ENCODE data around the gene CYP39A1.

DNA sequence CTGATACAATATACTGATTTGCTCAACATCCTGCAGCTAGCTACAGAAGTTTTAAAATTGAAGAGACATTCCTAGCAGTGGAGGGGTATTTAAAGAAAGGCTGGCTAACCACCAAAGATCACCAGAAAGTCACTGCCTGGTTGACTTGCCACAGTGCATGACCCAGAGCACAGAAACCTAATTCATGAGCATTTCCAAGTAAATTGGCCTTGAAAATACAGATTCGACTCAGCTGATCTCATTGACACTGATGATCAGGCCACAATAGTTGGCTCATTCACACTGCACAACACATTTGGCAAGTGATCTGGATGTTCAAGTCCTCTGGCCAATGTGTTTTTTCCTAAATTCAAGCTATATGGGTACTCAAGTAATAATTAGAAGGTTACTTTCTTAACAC lies 21.8 kb upstream of the CYP39A1 start:
- TF ChIP-seq POLR2AphosphoS5 (IDR thresholded peaks at IDR 0.05) (no peak), EP300 (IDR thresholded peaks at IDR 0.05) (no peak)
- TF ChIP-seq, protein P1, sequence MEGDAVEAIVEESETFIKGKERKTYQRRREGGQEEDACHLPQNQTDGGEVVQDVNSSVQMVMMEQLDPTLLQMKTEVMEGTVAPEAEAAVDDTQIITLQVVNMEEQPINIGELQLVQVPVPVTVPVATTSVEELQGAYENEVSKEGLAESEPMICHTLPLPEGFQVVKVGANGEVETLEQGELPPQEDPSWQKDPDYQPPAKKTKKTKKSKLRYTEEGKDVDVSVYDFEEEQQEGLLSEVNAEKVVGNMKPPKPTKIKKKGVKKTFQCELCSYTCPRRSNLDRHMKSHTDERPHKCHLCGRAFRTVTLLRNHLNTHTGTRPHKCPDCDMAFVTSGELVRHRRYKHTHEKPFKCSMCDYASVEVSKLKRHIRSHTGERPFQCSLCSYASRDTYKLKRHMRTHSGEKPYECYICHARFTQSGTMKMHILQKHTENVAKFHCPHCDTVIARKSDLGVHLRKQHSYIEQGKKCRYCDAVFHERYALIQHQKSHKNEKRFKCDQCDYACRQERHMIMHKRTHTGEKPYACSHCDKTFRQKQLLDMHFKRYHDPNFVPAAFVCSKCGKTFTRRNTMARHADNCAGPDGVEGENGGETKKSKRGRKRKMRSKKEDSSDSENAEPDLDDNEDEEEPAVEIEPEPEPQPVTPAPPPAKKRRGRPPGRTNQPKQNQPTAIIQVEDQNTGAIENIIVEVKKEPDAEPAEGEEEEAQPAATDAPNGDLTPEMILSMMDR (IDR thresholded peaks at IDR 0.05): no peak

Measured in stomach (tissue), 4 donors.